Transverse colon (tissue), 4 donors: ENCODE data around the gene TCAIM.

ENCODE experiments used
- POLR2A ChIP-seq: fragments of 450-650 bp; IDR thresholded peaks from one replicate; pipeline ENCODE4 v1.6.1; 2016; ENCODE audit warnings: antibody characterized with exemption, mild to moderate bottlenecking, moderate library complexity
- POLR2AphosphoS5 ChIP-seq, 3 donors: sonication (generic); formaldehyde crosslinking; IDR thresholded peaks; one replicate each; pipeline ENCODE4 v1.6.1; 2016; ENCODE audit warnings: antibody characterized with exemption in 3 of 3
- TF ChIP-seq, protein P1 (sequence below), 5 experiments: fragments of 200-600 bp in 3 of 5; fragments of 450-650 bp in 2 of 5; sonication (generic) in 3 of 5; IDR thresholded peaks; 1 replicate in 2 of 5; 2 replicates in 3 of 5; pipeline ENCODE4 v1.5.1; 2016 to 2017; ENCODE audit warnings: antibody characterized with exemption in 5 of 5, inconsistent platforms in 3 of 5, mild to moderate bottlenecking in 2 of 5, moderate library complexity in 1 of 5

DNA sequence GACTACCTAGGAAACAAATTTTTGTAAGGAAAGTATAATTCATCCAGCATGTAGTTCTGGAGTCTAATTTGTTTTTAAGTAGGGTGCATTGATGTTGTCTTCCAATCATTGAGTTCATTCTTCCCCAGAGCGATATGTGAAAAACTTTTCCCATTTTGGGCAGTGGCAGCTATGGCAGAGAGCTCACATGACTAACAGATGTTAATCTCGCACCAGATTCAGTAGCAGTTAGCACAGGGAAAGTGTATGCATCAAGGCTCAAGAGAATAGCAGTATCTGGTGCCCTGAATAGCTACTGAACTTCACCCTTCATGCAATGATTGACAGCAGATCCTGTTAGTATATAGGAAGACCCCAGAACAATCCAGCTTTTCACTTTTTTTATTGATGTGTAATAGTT lies 46.3 kb upstream of the TCAIM start:
- TF ChIP-seq, protein P1, sequence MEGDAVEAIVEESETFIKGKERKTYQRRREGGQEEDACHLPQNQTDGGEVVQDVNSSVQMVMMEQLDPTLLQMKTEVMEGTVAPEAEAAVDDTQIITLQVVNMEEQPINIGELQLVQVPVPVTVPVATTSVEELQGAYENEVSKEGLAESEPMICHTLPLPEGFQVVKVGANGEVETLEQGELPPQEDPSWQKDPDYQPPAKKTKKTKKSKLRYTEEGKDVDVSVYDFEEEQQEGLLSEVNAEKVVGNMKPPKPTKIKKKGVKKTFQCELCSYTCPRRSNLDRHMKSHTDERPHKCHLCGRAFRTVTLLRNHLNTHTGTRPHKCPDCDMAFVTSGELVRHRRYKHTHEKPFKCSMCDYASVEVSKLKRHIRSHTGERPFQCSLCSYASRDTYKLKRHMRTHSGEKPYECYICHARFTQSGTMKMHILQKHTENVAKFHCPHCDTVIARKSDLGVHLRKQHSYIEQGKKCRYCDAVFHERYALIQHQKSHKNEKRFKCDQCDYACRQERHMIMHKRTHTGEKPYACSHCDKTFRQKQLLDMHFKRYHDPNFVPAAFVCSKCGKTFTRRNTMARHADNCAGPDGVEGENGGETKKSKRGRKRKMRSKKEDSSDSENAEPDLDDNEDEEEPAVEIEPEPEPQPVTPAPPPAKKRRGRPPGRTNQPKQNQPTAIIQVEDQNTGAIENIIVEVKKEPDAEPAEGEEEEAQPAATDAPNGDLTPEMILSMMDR (IDR thresholded peaks at IDR 0.05): no peak
- no peak for TF ChIP-seq POLR2A
- no peak for TF ChIP-seq POLR2AphosphoS5 (IDR thresholded peaks at IDR 0.05)
